Measurements from ENCODE around the gene HPS1. TPM values are rescaled to one million over a fixed set of nuclear protein-coding genes. Genes with fewer than 3 reads are reported as not detected.

The HPS1 gene
- total RNA-seq, 1 experiment from 2014 or later, result 47.4 TPM

DNA sequence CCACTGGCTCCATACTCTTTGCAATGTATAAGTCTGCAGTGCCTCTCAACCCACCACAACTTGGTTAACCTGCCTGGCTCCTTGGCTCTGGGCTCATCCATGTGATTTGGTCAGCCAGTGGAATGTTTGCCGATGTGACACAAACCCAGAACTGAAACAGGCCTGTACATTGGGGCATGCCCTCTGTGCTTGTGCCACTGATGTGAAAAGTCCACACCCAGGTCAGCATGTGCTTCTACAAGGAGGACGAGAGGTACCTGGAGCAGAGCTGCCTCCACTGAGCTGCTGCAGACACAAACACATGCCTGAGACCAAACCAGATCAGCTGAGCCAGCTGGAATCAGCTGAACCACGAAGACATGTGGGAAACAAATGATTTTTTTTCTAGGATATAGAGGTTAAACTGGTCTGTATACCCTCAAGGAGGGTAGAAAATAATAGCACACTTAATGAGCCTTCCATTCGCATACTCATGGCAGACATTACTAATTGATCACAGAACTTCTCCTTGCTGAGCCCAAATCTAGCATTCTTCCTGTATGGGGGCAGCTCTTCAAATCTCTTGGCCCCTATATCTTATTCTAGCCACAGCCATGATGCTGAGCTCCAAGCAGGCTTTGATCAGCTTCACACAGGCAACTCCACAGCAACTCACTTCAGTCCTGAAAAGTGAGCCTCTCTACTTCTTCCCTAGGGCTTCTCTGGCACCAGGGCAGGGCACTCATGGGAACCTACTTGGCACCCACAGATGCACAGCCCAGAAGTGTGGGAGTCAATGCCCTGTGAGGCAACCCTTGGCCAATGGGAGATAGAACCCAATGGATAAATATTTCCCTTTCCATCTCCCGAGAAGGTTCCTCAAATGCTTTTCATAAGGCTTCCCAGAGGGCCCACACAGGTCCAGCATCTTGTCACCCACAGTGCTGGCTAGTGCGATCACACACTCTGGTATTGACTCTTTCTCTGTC is 50.4 kb downstream of the HPS1 start:
- Histone ChIP-seq H4K20me1 (ENCODE audit: control insufficient read depth, insufficient read depth, insufficient read length) (no peaks in the 10 kb centered on the region), H2BK20ac (ENCODE audit: low read depth, low read length, poor library complexity, severe bottlenecking) (no peak overlapping the region), H2AFZ (ENCODE audit: low read length) (no peak overlapping the region), H2BK5ac (ENCODE audit: insufficient read length, low read length) (no peak overlapping the region), H2AK5ac (ENCODE audit: insufficient read length, low read length) (no peak overlapping the region), H4K8ac (replicated peaks; ENCODE audit: insufficient read length, low read depth, low read length) (no peak overlapping the region), H3K56ac (ENCODE audit: insufficient read length, low read depth, low read length) (no peak overlapping the region), H3K23ac (ENCODE audit: insufficient read length, low read depth, low read length) (no peak overlapping the region), H2BK15ac (ENCODE audit: low read depth, low read length) (no peak overlapping the region), H3K4me2 (ENCODE audit: insufficient read depth, insufficient read length, low read length) (no peak overlapping the region), H3K79me2 (ENCODE audit: insufficient read depth, low read length) (no peaks in the 10 kb centered on the region), H3T11ph (ENCODE audit: low read length) (no peak overlapping the region), H4K5ac (ENCODE audit: insufficient read length, low read depth, low read length) (no peak overlapping the region), H3K4ac (ENCODE audit: low read depth, low read length) (no peak overlapping the region), H3K9me3 (ENCODE audit: control insufficient read depth, low read depth, low read length) (no peaks in the 10 kb centered on the region), H3K27me3 (ENCODE audit: insufficient read depth, low read length) (no peaks in the 10 kb centered on the region), H3K27ac (ENCODE audit: insufficient read length, low read depth, low read length) (no peak overlapping the region), H4K91ac (ENCODE audit: insufficient read length, low read depth, low read length) (no peak overlapping the region), H3K9ac (ENCODE audit: extremely low read depth, insufficient read length, low read length) (no peak overlapping the region), H3K79me1 (ENCODE audit: insufficient read depth, low read depth, low read length, poor library complexity, severe bottlenecking) (no peaks in the 10 kb centered on the region), H3K14ac (ENCODE audit: insufficient read depth, low read length) (no peak overlapping the region), H2BK12ac (ENCODE audit: insufficient read length, low read depth, low read length) (no peak overlapping the region), H3K23me2 (ENCODE audit: insufficient read length, low read depth, low read length, poor library complexity, severe bottlenecking) (peaks cover 2% of the 10 kb centered on the region), H3K18ac (ENCODE audit: insufficient read length, low read depth, low read length) (no peak overlapping the region), H2BK120ac (ENCODE audit: low read depth, low read length, poor library complexity, severe bottlenecking) (no peak overlapping the region), H3K4me1 (ENCODE audit: insufficient read depth, low read length) (no peaks in the 10 kb centered on the region)
- Mint-ChIP-seq H3K27me3 (ENCODE audit: low read depth) (no peaks in the 10 kb centered on the region), H3K9me3 (no peaks in the 10 kb centered on the region), H3K4me1 (no peaks in the 10 kb centered on the region), H3K36me3 (ENCODE audit: insufficient read depth in 1 of 3, low read depth in 3 of 3) (no peaks in the 10 kb centered on the region; a peak in 1 of 7 replicates), H3K4me3 (no peak overlapping the region), H3K27ac (no peak overlapping the region)
- TF ChIP-seq, protein P1, sequence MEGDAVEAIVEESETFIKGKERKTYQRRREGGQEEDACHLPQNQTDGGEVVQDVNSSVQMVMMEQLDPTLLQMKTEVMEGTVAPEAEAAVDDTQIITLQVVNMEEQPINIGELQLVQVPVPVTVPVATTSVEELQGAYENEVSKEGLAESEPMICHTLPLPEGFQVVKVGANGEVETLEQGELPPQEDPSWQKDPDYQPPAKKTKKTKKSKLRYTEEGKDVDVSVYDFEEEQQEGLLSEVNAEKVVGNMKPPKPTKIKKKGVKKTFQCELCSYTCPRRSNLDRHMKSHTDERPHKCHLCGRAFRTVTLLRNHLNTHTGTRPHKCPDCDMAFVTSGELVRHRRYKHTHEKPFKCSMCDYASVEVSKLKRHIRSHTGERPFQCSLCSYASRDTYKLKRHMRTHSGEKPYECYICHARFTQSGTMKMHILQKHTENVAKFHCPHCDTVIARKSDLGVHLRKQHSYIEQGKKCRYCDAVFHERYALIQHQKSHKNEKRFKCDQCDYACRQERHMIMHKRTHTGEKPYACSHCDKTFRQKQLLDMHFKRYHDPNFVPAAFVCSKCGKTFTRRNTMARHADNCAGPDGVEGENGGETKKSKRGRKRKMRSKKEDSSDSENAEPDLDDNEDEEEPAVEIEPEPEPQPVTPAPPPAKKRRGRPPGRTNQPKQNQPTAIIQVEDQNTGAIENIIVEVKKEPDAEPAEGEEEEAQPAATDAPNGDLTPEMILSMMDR (conservative IDR thresholded peaks at IDR 0.05), result no peak
- WGBS (ENCODE audit: extremely low coverage, insufficient read length, low lambda C conversion rate), result no CpG with 5 or more reads among the region's 6 CpGs
- DNase-seq, result no peak
